ENCODE measurements around the gene CELA2B. TPM values are rescaled to one million over a fixed set of nuclear protein-coding genes. Genes with fewer than 3 reads are reported as not detected.

Gene CELA2B
- total RNA-seq, 2 donors from 2014 or later = not detected

DNA sequence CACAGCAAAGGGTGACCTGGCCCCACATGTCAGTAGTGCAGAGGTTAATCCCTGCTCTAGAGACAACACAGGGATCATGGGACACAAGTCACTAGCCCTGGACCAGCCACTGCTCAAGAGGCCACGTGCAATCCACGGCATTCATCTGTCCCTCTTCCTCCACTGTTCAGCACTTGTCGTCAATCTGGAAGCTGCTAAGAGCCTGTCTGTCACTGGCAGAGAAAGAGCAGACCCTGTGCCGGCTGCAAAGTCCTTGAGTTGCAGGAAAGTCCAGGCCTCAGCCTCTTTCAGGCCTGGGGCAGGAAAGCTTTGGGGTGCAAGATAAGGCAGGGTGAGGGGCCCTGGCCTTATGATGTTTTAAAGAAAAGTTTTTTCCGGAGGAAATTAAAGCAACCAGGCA, 16.7 kb downstream of the CELA2B start:
- Histone ChIP-seq H3K27ac (peak overlapping the region; percentile 23 to 62), H3K4me1 (no peaks in the 10 kb centered on the region), H3K36me3 (peaks cover 13% of the 10 kb centered on the region), H3K27me3 (no peaks in the 10 kb centered on the region), H3K4me3 (no peak overlapping the region), H3K9me3 (no peaks in the 10 kb centered on the region)
- no peak for DNase-seq (ENCODE audit: low spot score)
- TF ChIP-seq CTCF (IDR thresholded peaks at IDR 0.05) = no peak

GRCh38 chr1:15493869-15494390, 18.0 kb downstream of the CELA2B start:
- Histone ChIP-seq H3K27me3 (no peaks in the 10 kb centered on the region), H3K27ac (no peak overlapping the region), H3K4me1 (no peaks in the 10 kb centered on the region), H3K36me3 (peaks cover 13% of the 10 kb centered on the region), H3K4me3 (no peak overlapping the region), H3K9me3 (no peaks in the 10 kb centered on the region)
- no peak for DNase-seq (ENCODE audit: low spot score)
- no peak for TF ChIP-seq CTCF (IDR thresholded peaks at IDR 0.05)

- Histone ChIP-seq H3K4me1 (peaks cover 0 to 13% of the 10 kb centered on the region in 2 donors), H3K27ac (peak overlapping the region; percentile 47 to 49), H3K9me3 (no peaks in the 10 kb centered on the region), H3K4me3 (no peak overlapping the region), H3K27me3 (no peaks in the 10 kb centered on the region), H3K36me3 (peaks cover 8% of the 10 kb centered on the region)
- no peak for DNase-seq (ENCODE audit: low spot score)
- TF ChIP-seq CTCF (IDR thresholded peaks at IDR 0.05) = no peak
These were observed 24.6 kb downstream of the CELA2B start for GRCh38 chr1:15500184-15501178.

- Histone ChIP-seq H3K27me3 (no peaks in the 10 kb centered on the region), H3K4me3 (no peak overlapping the region), H3K4me1 (peaks cover 0 to 13% of the 10 kb centered on the region in 2 donors), H3K9me3 (no peaks in the 10 kb centered on the region), H3K27ac (no peak overlapping the region), H3K36me3 (peaks cover 8% of the 10 kb centered on the region)
- no peak for DNase-seq (ENCODE audit: low spot score)
- TF ChIP-seq CTCF (IDR thresholded peaks at IDR 0.05) = peak; percentile 58 to 67
These were observed 25.5 kb downstream of the CELA2B start for GRCh38 chr1:15501208-15502032.

DNA sequence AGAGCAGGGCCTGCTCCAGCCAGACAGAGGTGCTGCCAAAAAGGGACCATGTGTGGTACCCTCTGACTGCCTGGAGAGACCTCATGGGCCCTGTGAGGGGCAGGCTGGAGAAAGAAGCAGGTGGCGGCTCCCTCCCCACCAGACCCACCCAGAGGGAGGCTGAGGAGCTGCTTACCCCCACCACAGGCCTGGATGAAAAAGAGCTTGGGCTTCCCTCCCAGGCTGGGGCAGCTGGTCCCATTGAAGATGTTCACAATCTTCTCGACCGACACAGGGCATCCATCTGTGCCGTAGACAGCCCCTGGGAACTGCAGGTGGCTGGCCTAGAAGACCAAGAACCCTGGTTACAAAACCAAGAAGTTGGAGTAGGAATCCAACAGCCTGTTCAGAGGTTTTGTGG, 28.5 kb downstream of the CELA2B start:
- H3K9me3 ChIP-seq = no peaks in the 10 kb centered on the region
- H3K27ac ChIP-seq = no peak overlapping the region
- no peak for DNase-seq (ENCODE audit: low spot score)
- TF ChIP-seq CTCF (IDR thresholded peaks at IDR 0.05) = no peak
- no peak overlapping the region for H3K4me3 ChIP-seq
- peaks cover 8% of the 10 kb centered on the region for H3K36me3 ChIP-seq
- H3K4me1 ChIP-seq = peaks cover 0 to 38% of the 10 kb centered on the region in 2 donors
- H3K27me3 ChIP-seq = no peaks in the 10 kb centered on the region

All from right atrium auricular region (tissue), 2 donors.